ENCODE data around the gene PPCDC.
"Not testable (repeated sequence)": the region's sequence is repeated elsewhere in the genome, so short reads cannot be mapped to it uniquely, and the experiment has no call there.

PPCDC gene

GRCh38 chr15:75073197-75073596 lies 49.8 kb downstream of the PPCDC start:
- DNase-seq: no peak

- no peak for DNase-seq
Measured at GRCh38 chr15:75076277-75076676, 52.9 kb downstream of the PPCDC start.

GRCh38 chr15:75077551-75077961 lies 54.2 kb downstream of the PPCDC start:
- not testable (repeated sequence) for DNase-seq

GRCh38 chr15:75081150-75081549 lies 57.8 kb downstream of the PPCDC start:
- no peak for DNase-seq

GRCh38 chr15:75082689-75083088 lies 59.3 kb downstream of the PPCDC start:
- DNase-seq: no peak

- not testable (repeated sequence) for DNase-seq
Measured at GRCh38 chr15:75085708-75086107, 62.3 kb downstream of the PPCDC start.

- DNase-seq: no peak
Measured at GRCh38 chr15:75089456-75090387, 66.3 kb downstream of the PPCDC start.

GRCh38 chr15:75090388-75090734 lies 67.0 kb downstream of the PPCDC start:
- DNase-seq: no peak

- no peak for DNase-seq
Measured at GRCh38 chr15:75091814-75092213, 68.4 kb downstream of the PPCDC start.

GRCh38 chr15:75094961-75095478 lies 71.6 kb downstream of the PPCDC start:
- not testable (repeated sequence) for DNase-seq

- DNase-seq: no peak
Measured at GRCh38 chr15:75095594-75095993, 72.2 kb downstream of the PPCDC start.

GRCh38 chr15:75097939-75098338 lies 74.5 kb downstream of the PPCDC start:
- no peak for DNase-seq

- no peak for DNase-seq
Measured at GRCh38 chr15:75098404-75098803, 75.0 kb downstream of the PPCDC start.
